ENCODE data around the gene PARK7. TPM values are rescaled to one million over a fixed set of nuclear protein-coding genes. Genes with fewer than 3 reads are reported as not detected.
A peak's percentile ranks its signal among the peaks of the same experiment; 100 is the strongest.
"Not testable (repeated sequence)": the region's sequence is repeated elsewhere in the genome, so short reads cannot be mapped to it uniquely, and the experiment has no call there.

The PARK7 gene
- total and polyA plus RNA-seq, 3 experiments from 2014 or later: 396 to 628 (median 583) TPM

GRCh38 chr1:7921796-7922195 is 39.7 kb upstream of the PARK7 start:
- peaks cover 20 to 25% (median 24%) of the 10 kb centered on the region in 3 donors for H3K4me1 Mint-ChIP-seq
- H3K36me3 Mint-ChIP-seq: peaks cover 0 to 5% (median 0%) of the 10 kb centered on the region in 3 donors
- H3K27me3 Mint-ChIP-seq: no peaks in the 10 kb centered on the region
- H3K27ac Mint-ChIP-seq: peak overlapping the region in 1 of 8 donors; percentile 24
- POLR2A ChIA-PET: no interaction called here
- Histone ChIP-seq H3K4me1 (ENCODE audit: insufficient read depth, low read length) (no peaks in the 10 kb centered on the region), H3K9me3 (ENCODE audit: low read length) (no peaks in the 10 kb centered on the region), H3K4me3 (ENCODE audit: low read length) (no peak overlapping the region), H3K27me3 (ENCODE audit: insufficient read depth, low read length, poor library complexity, severe bottlenecking) (no peaks in the 10 kb centered on the region), H3K27ac (ENCODE audit: low read depth, low read length) (no peak overlapping the region), H3K36me3 (ENCODE audit: insufficient read depth, low read length) (no peaks in the 10 kb centered on the region)
- CTCF ChIA-PET: no interaction called here
- H3K4me3 Mint-ChIP-seq: no peak overlapping the region
- H3K9me3 Mint-ChIP-seq: no peaks in the 10 kb centered on the region
- DNase-seq: no peak

DNA sequence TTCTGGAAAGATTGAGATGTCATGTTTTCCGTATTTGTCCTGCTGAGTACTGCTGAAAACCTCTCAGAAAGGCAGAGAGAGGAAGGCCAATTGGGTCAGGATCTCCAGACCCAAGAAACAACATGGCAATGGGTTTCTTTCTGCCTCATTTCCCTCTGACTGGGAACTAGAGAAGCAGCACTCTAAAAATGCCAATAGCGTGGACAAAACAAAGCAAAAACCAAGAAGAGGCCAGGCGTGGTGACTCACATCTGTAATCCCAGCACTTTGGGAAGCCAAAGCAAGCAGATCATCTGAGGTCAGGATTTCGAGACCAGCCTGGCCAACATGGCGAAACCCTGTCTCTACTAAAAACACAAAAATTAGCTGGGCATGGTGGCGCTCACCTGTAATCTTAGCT is 39.2 kb upstream of the PARK7 start:
- Histone ChIP-seq H3K36me3 (ENCODE audit: insufficient read depth, low read length) (no peaks in the 10 kb centered on the region), H3K4me3 (ENCODE audit: low read length) (no peak overlapping the region), H3K9me3 (ENCODE audit: low read length) (no peaks in the 10 kb centered on the region), H3K4me1 (ENCODE audit: insufficient read depth, low read length) (no peaks in the 10 kb centered on the region), H3K27me3 (ENCODE audit: insufficient read depth, low read length, poor library complexity, severe bottlenecking) (no peaks in the 10 kb centered on the region), H3K27ac (ENCODE audit: low read depth, low read length) (no peak overlapping the region)
- ChIA-PET POLR2A (no interaction called here), CTCF (interaction anchor here (0.9 kb wide), 1 partner anchor 9 kb away, joined by 3 read pairs; no protein-coding TSS in a partner anchor)
- Mint-ChIP-seq H3K4me1 (peaks cover 22 to 27% (median 24%) of the 10 kb centered on the region in 3 donors), H3K36me3 (peaks cover 0 to 3% (median 0%) of the 10 kb centered on the region in 3 donors), H3K4me3 (no peak overlapping the region), H3K27me3 (no peaks in the 10 kb centered on the region), H3K9me3 (no peaks in the 10 kb centered on the region), H3K27ac (peak overlapping the region in 1 of 8 donors; percentile 24)
- DNase-seq: no peak

- peak in 1 of 5 donors; percentile 35 for DNase-seq
- Mint-ChIP-seq H3K4me3 (peak overlapping the region in 5 of 7 donors; percentile 18 to 68 (median 32)), H3K4me1 (peaks cover 40 to 51% (median 46%) of the 10 kb centered on the region in 3 donors), H3K27ac (peak overlapping the region in 7 of 8 donors; percentile 6 to 96 (median 57))
- H3K9me3 ChIP-seq (ENCODE audit: low read length); H3K36me3 ChIP-seq (ENCODE audit: insufficient read depth, low read length); H3K27me3 ChIP-seq (ENCODE audit: insufficient read depth, low read length, poor library complexity, severe bottlenecking); H3K36me3 Mint-ChIP-seq; H3K4me3 ChIP-seq (ENCODE audit: low read length); POLR2A ChIA-PET; H3K27me3 Mint-ChIP-seq; H3K9me3 Mint-ChIP-seq; H3K27ac ChIP-seq (ENCODE audit: low read depth, low read length): not testable (repeated sequence)
- CTCF ChIA-PET: interaction anchor here (1.0 kb wide), 1 partner anchor 23 kb away, joined by 3 read pairs; no protein-coding TSS in a partner anchor
- peaks cover 19% of the 10 kb centered on the region for H3K4me1 ChIP-seq (ENCODE audit: insufficient read depth, low read length)
Observed at GRCh38 chr1:7927061-7927460, 34.5 kb upstream of the PARK7 start.

DNA sequence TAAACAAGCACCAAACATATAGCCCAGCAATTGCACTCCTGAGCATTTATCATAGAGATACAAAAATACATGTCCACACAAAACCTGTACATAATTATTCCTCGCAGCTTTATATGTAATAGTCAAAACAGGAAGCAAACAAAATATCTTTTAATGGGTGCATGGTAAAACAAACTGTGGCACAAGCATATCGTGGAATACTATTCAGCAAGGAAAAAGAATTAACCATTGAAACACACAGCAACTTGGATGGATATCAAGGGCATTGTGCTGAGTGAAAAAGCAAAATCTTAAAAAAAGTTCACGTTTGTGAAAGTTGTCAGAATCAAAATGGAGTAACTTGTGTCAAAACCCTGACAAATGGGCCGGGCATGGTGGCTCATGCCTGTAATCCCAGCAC is 33.3 kb upstream of the PARK7 start:
- no peak for DNase-seq
- H3K4me3 Mint-ChIP-seq: peak overlapping the region in 2 of 7 donors; percentile 33 to 64
- Histone ChIP-seq H3K4me1 (ENCODE audit: insufficient read depth, low read length) (peaks cover 19% of the 10 kb centered on the region), H3K27me3 (ENCODE audit: insufficient read depth, low read length, poor library complexity, severe bottlenecking) (no peaks in the 10 kb centered on the region), H3K9me3 (ENCODE audit: low read length) (no peaks in the 10 kb centered on the region), H3K4me3 (ENCODE audit: low read length) (no peak overlapping the region), H3K36me3 (ENCODE audit: insufficient read depth, low read length) (no peaks in the 10 kb centered on the region), H3K27ac (ENCODE audit: low read depth, low read length) (no peak overlapping the region)
- no peaks in the 10 kb centered on the region for H3K27me3 Mint-ChIP-seq
- no peaks in the 10 kb centered on the region for H3K36me3 Mint-ChIP-seq
- peaks cover 45 to 59% (median 51%) of the 10 kb centered on the region in 3 donors for H3K4me1 Mint-ChIP-seq
- peak overlapping the region in 4 of 8 donors; percentile 31 to 85 (median 69) for H3K27ac Mint-ChIP-seq
- no peaks in the 10 kb centered on the region for H3K9me3 Mint-ChIP-seq
- ChIA-PET CTCF (interaction anchor here (1.0 kb wide), 1 partner anchor 25 kb away, joined by 3 read pairs; no protein-coding TSS in a partner anchor), POLR2A (interaction anchor here (0.8 kb wide), 1 partner anchor 33 kb away, joined by 5 read pairs; the partner anchor contains the start of gene PARK7)

DNA sequence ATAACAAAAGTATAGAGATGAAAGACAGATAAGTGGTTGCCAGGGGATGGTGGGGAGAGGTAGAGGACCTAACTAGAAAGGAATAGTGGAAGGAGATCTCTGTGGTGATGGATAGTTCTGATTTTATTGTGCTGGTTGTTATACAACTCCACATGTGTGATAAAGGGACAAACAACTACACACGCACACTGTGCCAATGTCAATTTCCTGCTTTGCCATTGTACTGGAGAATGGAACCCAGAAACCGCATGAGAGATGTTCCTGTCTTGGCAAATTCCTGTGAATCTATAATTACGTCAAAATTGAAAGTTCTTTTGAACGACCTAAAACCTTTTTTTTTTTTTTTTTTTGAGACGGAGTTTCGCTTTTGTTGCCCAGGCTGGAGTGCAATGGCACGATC is 31.9 kb upstream of the PARK7 start:
- no peak overlapping the region for H3K27ac ChIP-seq (ENCODE audit: low read depth, low read length)
- H3K4me1 ChIP-seq (ENCODE audit: insufficient read depth, low read length): peaks cover 19% of the 10 kb centered on the region
- H3K27me3 Mint-ChIP-seq: no peaks in the 10 kb centered on the region
- no peaks in the 10 kb centered on the region for H3K27me3 ChIP-seq (ENCODE audit: insufficient read depth, low read length, poor library complexity, severe bottlenecking)
- peaks cover 45 to 59% (median 51%) of the 10 kb centered on the region in 3 donors for H3K4me1 Mint-ChIP-seq
- DNase-seq: peak in 2 of 5 donors; percentile 4 to 43
- H3K9me3 Mint-ChIP-seq: no peaks in the 10 kb centered on the region
- H3K9me3 ChIP-seq (ENCODE audit: low read length): no peaks in the 10 kb centered on the region
- H3K4me3 Mint-ChIP-seq: peak overlapping the region; percentile 49 to 83 (median 79)
- H3K36me3 ChIP-seq (ENCODE audit: insufficient read depth, low read length): no peaks in the 10 kb centered on the region
- H3K27ac Mint-ChIP-seq: peak overlapping the region; percentile 58 to 96 (median 90)
- CTCF ChIA-PET: interaction anchor here (1.4 kb wide), 1 partner anchor 10 kb away, joined by 5 read pairs; the partner anchor contains the start of gene TNFRSF9
- no peak overlapping the region for H3K4me3 ChIP-seq (ENCODE audit: low read length)
- H3K36me3 Mint-ChIP-seq: no peaks in the 10 kb centered on the region
- POLR2A ChIA-PET: no interaction called here

DNA sequence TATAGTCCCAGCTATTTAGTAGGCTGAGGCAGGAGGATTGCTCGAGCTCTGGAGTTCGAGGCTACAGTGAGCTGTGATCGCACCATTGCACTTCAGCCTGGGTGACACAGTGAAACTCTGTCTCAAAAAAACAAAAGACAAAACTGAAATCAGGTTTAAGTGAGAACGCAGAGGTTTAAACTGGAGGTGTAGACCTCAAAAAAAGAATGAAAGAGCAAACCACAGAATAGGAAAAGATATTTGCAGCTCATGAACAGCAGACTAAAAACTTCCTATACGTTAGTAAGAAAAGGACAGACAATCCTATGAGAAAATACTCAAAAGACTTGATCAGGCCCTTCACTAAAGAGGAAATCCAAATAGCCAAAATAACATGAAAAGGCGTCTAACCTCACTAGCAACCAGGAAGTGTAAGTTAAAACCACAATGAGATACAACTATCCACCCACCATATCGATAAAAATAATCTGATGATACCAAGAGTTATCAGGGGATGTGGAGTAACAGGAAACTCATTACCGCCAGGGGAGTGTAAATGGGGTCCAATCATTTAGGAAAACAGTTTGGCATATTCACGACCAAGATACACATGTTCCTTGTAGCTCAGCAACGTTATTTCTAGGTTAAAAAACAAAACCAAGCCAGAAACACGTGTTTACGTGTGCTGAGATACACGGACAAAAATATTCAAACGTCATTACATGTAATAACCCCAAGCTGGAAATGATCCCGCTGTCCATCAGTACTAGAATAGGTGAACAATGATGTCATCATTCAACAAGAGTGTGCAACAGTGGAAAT is 30.7 kb upstream of the PARK7 start:
- Mint-ChIP-seq H3K4me3 (peak overlapping the region; percentile 50 to 83 (median 79)), H3K27me3 (peaks cover 0 to 4% of the 10 kb centered on the region in 2 donors), H3K9me3 (no peaks in the 10 kb centered on the region), H3K27ac (peak overlapping the region; percentile 72 to 96 (median 90)), H3K36me3 (no peaks in the 10 kb centered on the region), H3K4me1 (peaks cover 52 to 62% (median 61%) of the 10 kb centered on the region in 3 donors)
- ChIA-PET POLR2A (interaction anchor here (0.9 to 2.4 kb wide), 3 partner anchors 15 to 26 kb away, joined by 3 to 9 read pairs (median 3); no protein-coding TSS in a partner anchor), CTCF (interaction anchor here (1.0 to 1.4 kb wide), 3 partner anchors 9 to 29 kb away, joined by 3 to 5 read pairs (median 4); partner anchors contain the start of gene TNFRSF9)
- Histone ChIP-seq H3K4me1 (ENCODE audit: insufficient read depth, low read length) (peaks cover 19% of the 10 kb centered on the region), H3K27ac (ENCODE audit: low read depth, low read length) (peak overlapping the region; percentile 65), H3K27me3 (ENCODE audit: insufficient read depth, low read length, poor library complexity, severe bottlenecking) (no peaks in the 10 kb centered on the region), H3K4me3 (ENCODE audit: low read length) (peak overlapping the region; percentile 3), H3K36me3 (ENCODE audit: insufficient read depth, low read length) (no peaks in the 10 kb centered on the region), H3K9me3 (ENCODE audit: low read length) (no peaks in the 10 kb centered on the region)
- peak in 1 of 5 donors; percentile 60 for DNase-seq

- peaks cover 0 to 4% of the 10 kb centered on the region in 2 donors for H3K27me3 Mint-ChIP-seq
- H3K36me3 Mint-ChIP-seq: no peaks in the 10 kb centered on the region
- Histone ChIP-seq H3K36me3 (ENCODE audit: insufficient read depth, low read length) (no peaks in the 10 kb centered on the region), H3K27me3 (ENCODE audit: insufficient read depth, low read length, poor library complexity, severe bottlenecking) (no peaks in the 10 kb centered on the region), H3K27ac (ENCODE audit: low read depth, low read length) (peak overlapping the region; percentile 65), H3K9me3 (ENCODE audit: low read length) (no peaks in the 10 kb centered on the region), H3K4me1 (ENCODE audit: insufficient read depth, low read length) (peaks cover 19% of the 10 kb centered on the region), H3K4me3 (ENCODE audit: low read length) (peak overlapping the region; percentile 3)
- no peaks in the 10 kb centered on the region for H3K9me3 Mint-ChIP-seq
- peak overlapping the region; percentile 50 to 83 (median 79) for H3K4me3 Mint-ChIP-seq
- CTCF ChIA-PET: no interaction called here
- DNase-seq: no peak
- H3K27ac Mint-ChIP-seq: peak overlapping the region; percentile 72 to 96 (median 90)
- H3K4me1 Mint-ChIP-seq: peaks cover 51 to 63% (median 61%) of the 10 kb centered on the region in 3 donors
- POLR2A ChIA-PET: interaction anchor here (0.9 to 2.4 kb wide), 2 partner anchors 15 to 18 kb away, joined by 3 to 9 read pairs; no protein-coding TSS in a partner anchor
Observed at GRCh38 chr1:7931446-7931812, 30.1 kb upstream of the PARK7 start.
